Prostate gland (tissue), 2 donors: ENCODE measurements around the gene RBM38.

ENCODE experiments used
- CTCF ChIP-seq, 4 experiments: fragments of 200-600 bp in 2 of 4; fragments of 450-650 bp in 2 of 4; sonication (generic) in 2 of 4; IDR thresholded peaks; 1 replicate in 3 of 4; 2 replicates in 1 of 4; pipeline ENCODE4 v1.5.1; 2016 to 2019; ENCODE audit warnings: antibody characterized with exemption in 4 of 4, mild to moderate bottlenecking in 2 of 4, moderate library complexity in 2 of 4
- POLR2A ChIP-seq: fragments of 450-650 bp; IDR thresholded peaks from one replicate; pipeline ENCODE4 v1.6.1; 2016; ENCODE audit warnings: antibody characterized with exemption, mild to moderate bottlenecking
- POLR2AphosphoS5 ChIP-seq: sonication (generic); formaldehyde crosslinking; IDR thresholded peaks from one replicate; pipeline ENCODE4 v1.6.1; 2017; ENCODE audit warnings: antibody characterized with exemption

DNA sequence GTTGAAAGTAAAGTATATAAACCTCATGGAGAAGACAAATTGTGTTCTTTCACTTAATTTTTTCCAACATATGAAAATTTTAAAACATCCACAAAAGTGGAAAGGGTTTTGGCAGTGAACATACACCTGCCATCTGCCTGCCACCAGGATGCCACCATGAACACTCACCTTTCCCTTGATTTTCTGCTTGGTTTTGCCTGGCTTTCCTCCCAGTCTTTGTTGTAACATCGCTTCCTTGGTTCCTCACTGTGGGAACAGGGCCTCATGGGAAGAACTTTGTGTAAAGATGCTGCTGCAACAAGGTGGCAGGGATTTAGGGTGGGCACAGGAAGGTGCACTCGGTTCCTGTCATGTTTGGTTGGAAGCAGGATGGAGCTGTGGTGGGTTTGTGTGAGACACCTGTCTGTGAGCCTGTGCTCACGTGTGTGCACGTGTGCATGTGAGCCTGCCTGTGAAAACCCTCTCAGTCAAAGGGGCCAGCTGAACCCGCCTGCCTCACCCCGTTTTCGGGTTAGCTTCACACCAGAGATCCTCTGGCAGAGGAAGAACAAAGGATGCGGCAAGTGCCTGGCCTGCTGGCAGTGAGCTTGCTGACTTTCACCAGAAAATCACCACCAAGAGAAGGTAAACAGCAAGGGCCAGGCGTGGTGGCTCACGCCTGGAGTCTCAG is 11.0 kb upstream of the RBM38 start:
- no peak for TF ChIP-seq CTCF (IDR thresholded peaks at IDR 0.05)
- no peak for TF ChIP-seq POLR2AphosphoS5
- TF ChIP-seq POLR2A: no peak
